ENCODE results near the gene SNTN.

SNTN gene

GRCh38 chr3:63705092-63705645 lies 52.7 kb downstream of the SNTN start:
- no peak overlapping the region for H3K27ac Mint-ChIP-seq
- DNase-seq = no peak
- H3K27me3 Mint-ChIP-seq = peaks cover 2% of the 10 kb centered on the region
- no peak for ATAC-seq
- H3K36me3 Mint-ChIP-seq (ENCODE audit: low read depth) = no peaks in the 10 kb centered on the region
- no peaks in the 10 kb centered on the region for H3K4me1 Mint-ChIP-seq
- H3K9me3 Mint-ChIP-seq = no peaks in the 10 kb centered on the region
- H3K4me3 Mint-ChIP-seq = no peak overlapping the region

GRCh38 chr3:63706321-63707085 lies 54.0 kb downstream of the SNTN start:
- Mint-ChIP-seq H3K27me3 (peaks cover 2% of the 10 kb centered on the region), H3K4me3 (no peak overlapping the region), H3K27ac (no peak overlapping the region), H3K36me3 (ENCODE audit: low read depth) (no peaks in the 10 kb centered on the region), H3K4me1 (no peaks in the 10 kb centered on the region), H3K9me3 (no peaks in the 10 kb centered on the region)
- DNase-seq = no peak
- ATAC-seq = no peak

GRCh38 chr3:63707731-63708130 lies 55.3 kb downstream of the SNTN start:
- Mint-ChIP-seq H3K27me3 (no peaks in the 10 kb centered on the region), H3K4me3 (no peak overlapping the region), H3K36me3 (ENCODE audit: low read depth) (no peaks in the 10 kb centered on the region), H3K9me3 (no peaks in the 10 kb centered on the region), H3K27ac (no peak overlapping the region), H3K4me1 (no peaks in the 10 kb centered on the region)
- no peak for ATAC-seq
- no peak for DNase-seq

- Mint-ChIP-seq H3K4me1 (no peaks in the 10 kb centered on the region), H3K27ac (no peak overlapping the region), H3K4me3 (no peak overlapping the region), H3K27me3 (no peaks in the 10 kb centered on the region), H3K9me3 (no peaks in the 10 kb centered on the region), H3K36me3 (ENCODE audit: low read depth) (no peaks in the 10 kb centered on the region)
- ATAC-seq = no peak
- no peak for DNase-seq
These were observed 57.1 kb downstream of the SNTN start for GRCh38 chr3:63709576-63709975.

Data from activated naive CD8-positive, alpha-beta T cell treated with anti-CD3 and anti-CD28 coated beads, Interleukin-2, amount 50 U/mL, for 24 hours (primary cell).